GM12892 (cell line): Measurements from ENCODE around the gene PRKACB.

Experiments
- POLR2A ChIP-seq: IDR thresholded peaks from 2 replicates; pipeline ENCODE4 v1.6.1; 2011; ENCODE audit warnings: low read depth, low read length, control low read depth
- POLR2AphosphoS5 ChIP-seq: IDR thresholded peaks from 2 replicates; pipeline ENCODE4 v1.6.1; 2011; ENCODE audit warnings: low read depth, low read length, control low read depth
- TAF1 ChIP-seq: IDR thresholded peaks from 2 replicates; pipeline ENCODE4 v1.6.1; 2011; ENCODE audit warnings: low read depth, mild to moderate bottlenecking, control low read depth, low read length, borderline replicate concordance

- TF ChIP-seq POLR2A (no peak), POLR2AphosphoS5 (no peak), TAF1 (no peak)
These were observed 110.7 kb downstream of the PRKACB start for GRCh38 chr1:84254703-84255238.
